Heart right ventricle (tissue), 16 donors: ENCODE measurements around the gene KSR2. TPM values are rescaled to one million over a fixed set of nuclear protein-coding genes. Genes with fewer than 3 reads are reported as not detected.

Experiments
- ATAC-seq, 8 donors: fragments of 200-7000 bp; cut with Tn5 transposase; one replicate each; pipeline ENCODE4 v1.9.1; 2020; ENCODE audit warnings: mild to moderate bottlenecking in 8 of 8, moderate library complexity in 8 of 8, moderate number of reproducible peaks in 1 of 8
- DNase-seq, 2 donors: peaks; one replicate each; pipeline ENCODE4 v3.0.0-alpha.2; 2020
- H3K27ac ChIP-seq, 10 donors: fragments of 200-600 bp; sonication (generic) in 2 of 10; one replicate each; pipeline versions ENCODE4 v1.5.0 to v1.8.0; 2020 to 2022; ENCODE audit warnings: mild to moderate bottlenecking in 3 of 10
- H3K27me3 ChIP-seq, 7 donors: fragments of 200-600 bp; one replicate each; pipeline ENCODE4 v1.8.0; 2021 to 2022; ENCODE audit warnings: mild to moderate bottlenecking in 2 of 7
- H3K36me3 ChIP-seq, 9 donors: fragments of 200-600 bp; sonication (generic) in 1 of 9; one replicate each; pipeline versions ENCODE4 v1.5.0 to v1.8.0; 2020 to 2022; ENCODE audit warnings: mild to moderate bottlenecking in 2 of 9
- H3K4me1 ChIP-seq, 9 donors: fragments of 200-600 bp; sonication (generic) in 1 of 9; one replicate each; pipeline versions ENCODE4 v1.5.0 to v1.8.0; 2020 to 2022; ENCODE audit warnings: mild to moderate bottlenecking in 4 of 9
- H3K4me3 ChIP-seq, 10 donors: fragments of 200-600 bp; sonication (generic) in 2 of 10; one replicate each; pipeline versions ENCODE4 v1.5.0 to v1.8.0; 2020 to 2022; ENCODE audit warnings: mild to moderate bottlenecking in 7 of 10, moderate library complexity in 2 of 10
- H3K9me3 ChIP-seq, 11 donors: fragments of 200-600 bp in 10 of 11; sonication (generic) in 2 of 11; one replicate each; pipeline versions ENCODE4 v1.5.0 to v1.8.0; 2013 to 2022; ENCODE audit warnings: mild to moderate bottlenecking in 2 of 11, control low read depth in 1 of 11, moderate library complexity in 1 of 11
- CTCF ChIP-seq, 9 donors: fragments of 200-600 bp; sonication (generic) in 2 of 9; IDR thresholded peaks; one replicate each; pipeline versions ENCODE4 v1.5.0 to v1.8.0; 2021 to 2022; ENCODE audit warnings: antibody characterized with exemption in 9 of 9, mild to moderate bottlenecking in 5 of 9, moderate library complexity in 1 of 9
- WGBS, 2 donors: extraction: QIAGEN DNeasy Blood & Tissue Kit; methylation state at CpG; one replicate each; pipeline ENCODE4 v1.1.7; 2013; ENCODE audit warnings: inconsistent platforms in 1 of 2; 5-methylcytosine and 5-hydroxymethylcytosine counted together
- intact Hi-C, 10 donors: fragments of 100-400 bp; cut with DNase I; formaldehyde crosslinking; loops; one replicate each; pipeline versions ENCODE4 v1.11.1 to v1.14.2; 2022
- polyA plus RNA-seq, 2 donors: library from polyadenylated mRNA; stranded (reverse); fragments of 200-250 nt; gene quantifications; one replicate each; pipeline ENCODE4 v1.2.3, GENCODE V29; 2013
- total RNA-seq, 10 donors: library from RNA; stranded (reverse); fragmentation: NEBNext Ultra II Directional in 3 of 10; extraction: Animal tissue kit (Norgen Biotek cat#: 25700) in 3 of 10; gene quantifications; one replicate each; pipeline versions ENCODE4 v1.2.1 to v1.2.4, GENCODE V29; 2021 to 2023
- donor health status: Arrhythmogenic right ventricular cardiomyopathy.
- donor health status: ischemic (EF 13 %, LVEDD 7.1; RV severe dilation, severe dysfunction).
- donor health status: healthy with polysubstance abuse.
- donor health status: DM: no; HTN: yes; CAD: no.
- donor health status: DM: no; HTN: no; CAD: no.
- donor health status: ischemic (EF 25% LVEDD 6.9; RV normal size, moderate dysfunction).
- donor health status: ischemic (EF 25% LVEDD 5.7; RV mildly dilated, moderate dysfunction).
- donor health status: healthy.
- donor health status: DM: yes; HTN: yes; CAD: no.
- donor health status: Ischemic cardiomyopathy.
- donor health status: ischemic (EF 35%, LVEDD 5.7; RV mildly dilated, moderate dysfunction).
- donor health status: nonischemic (EF 11% LVEDD 7.7; RV severe dilation, severe dysfunction).
- donor health status: DM: yes; HTN: yes; CAD: no.
- donor health status: PGD.
- donor health status: ischemic (EF 29% LVEDD 5.4; RV normal size, mild dysfunction).
- donor health status: nonischemic (EF 23%, LVEDD 6.1; RV moderate dilation, normal function).

KSR2 gene
- total and polyA plus RNA-seq, 12 donors = 0.02 TPM; not detected in 9

GRCh38 chr12:117590999-117591398 lies 377.8 kb downstream of the KSR2 start:
- intact Hi-C loops = loop anchor here in 1 of 10 donors (10.0 kb wide), 1 partner anchor 376 kb away; no protein-coding TSS in a partner anchor
- Histone ChIP-seq H3K9me3 (peaks cover 0 to 19% (median 4%) of the 10 kb centered on the region in 11 donors), H3K4me3 (no peak overlapping the region), H3K4me1 (no peaks in the 10 kb centered on the region), H3K27ac (no peak overlapping the region), H3K36me3 (no peaks in the 10 kb centered on the region), H3K27me3 (peaks cover 0 to 45% (median 13%) of the 10 kb centered on the region in 7 donors)
- DNase-seq (no peak), ATAC-seq (no peak)
- no peak for TF ChIP-seq CTCF (IDR thresholded peaks at IDR 0.05)
- 38 to 46% methylated on average over 2 of the region's 2 CpGs for WGBS, 2 donors

- no peak overlapping the region for H3K27ac ChIP-seq
- peaks cover 0 to 50% (median 19%) of the 10 kb centered on the region in 7 donors for H3K27me3 ChIP-seq
- 84 to 85% methylated on average over 3 of the region's 3 CpGs for WGBS, 2 donors
- DNase-seq = no peak
- intact Hi-C loops = loop anchor here in 1 of 10 donors (10.0 kb wide), 1 partner anchor 376 kb away; no protein-coding TSS in a partner anchor
- ATAC-seq = no peak
- no peak for TF ChIP-seq CTCF (IDR thresholded peaks at IDR 0.05)
- H3K9me3 ChIP-seq = peaks cover 0 to 19% (median 4%) of the 10 kb centered on the region in 11 donors
- H3K4me3 ChIP-seq = no peak overlapping the region
- no peaks in the 10 kb centered on the region for H3K4me1 ChIP-seq
- H3K36me3 ChIP-seq = no peaks in the 10 kb centered on the region
These were observed 378.4 kb downstream of the KSR2 start for GRCh38 chr12:117590386-117590785.

GRCh38 chr12:117589021-117589420 lies 379.8 kb downstream of the KSR2 start:
- ATAC-seq (no peak), DNase-seq (no peak)
- Histone ChIP-seq H3K4me3 (no peak overlapping the region), H3K27ac (no peak overlapping the region), H3K4me1 (no peaks in the 10 kb centered on the region), H3K9me3 (peaks cover 0 to 19% (median 4%) of the 10 kb centered on the region in 11 donors), H3K36me3 (no peaks in the 10 kb centered on the region), H3K27me3 (peaks cover 0 to 55% (median 30%) of the 10 kb centered on the region in 7 donors)
- 87 to 89% methylated on average over 1 of the region's 1 CpG for WGBS, 2 donors
- no peak for TF ChIP-seq CTCF (IDR thresholded peaks at IDR 0.05)
- intact Hi-C loops = loop anchor here in 8 of 10 donors (2.0 to 10.0 kb wide), 8 partner anchors 222 to 377 kb away; no protein-coding TSS in a partner anchor

GRCh38 chr12:117587631-117588287 lies 381.0 kb downstream of the KSR2 start:
- TF ChIP-seq CTCF (IDR thresholded peaks at IDR 0.05) = peak; percentile 62 to 88 (median 81)
- H3K27me3 ChIP-seq = peaks cover 0 to 54% (median 37%) of the 10 kb centered on the region in 7 donors
- no peak overlapping the region for H3K27ac ChIP-seq
- no peaks in the 10 kb centered on the region for H3K4me1 ChIP-seq
- WGBS, 2 donors = 12 to 16% methylated on average over 12 of the region's 12 CpGs
- intact Hi-C loops = loop anchor here (1.0 to 10.0 kb wide), 12 partner anchors 219 to 375 kb away; no protein-coding TSS in a partner anchor
- no peak overlapping the region for H3K4me3 ChIP-seq
- no peaks in the 10 kb centered on the region for H3K36me3 ChIP-seq
- peaks cover 0 to 19% (median 4%) of the 10 kb centered on the region in 11 donors for H3K9me3 ChIP-seq
- DNase-seq (peak; percentile 18 to 36), ATAC-seq (peak in 5 of 8 donors; percentile 38 to 73 (median 67))
